HCT116 (cell line): ENCODE data around the gene ITGA4.

Experiments used
- CBX3 ChIP-seq: IDR thresholded peaks from 2 replicates; pipeline ENCODE4 v1.6.1; 2012; ENCODE audit warnings: low read depth
- CEBPB ChIP-seq: IDR thresholded peaks from 2 replicates; pipeline ENCODE4 v1.6.1; 2012; ENCODE audit warnings: low read depth
- EGR1 ChIP-seq: IDR thresholded peaks from 2 replicates; pipeline ENCODE4 v1.6.1; 2012; ENCODE audit warnings: low read depth
- ELF1 ChIP-seq: IDR thresholded peaks from 2 replicates; pipeline ENCODE4 v1.6.1; 2012; ENCODE audit warnings: low read depth, borderline replicate concordance
- EZH2 ChIP-seq: fragments of 200-600 bp; sonication (generic); IDR thresholded peaks from 2 replicates; pipeline ENCODE4 v1.6.1; 2017; ENCODE audit warnings: antibody characterized with exemption, mixed run types
- JUND ChIP-seq: IDR thresholded peaks from 2 replicates; pipeline ENCODE4 v1.6.1; 2012
- POLR2A ChIP-seq: IDR thresholded peaks from 2 replicates; pipeline ENCODE4 v1.7.0; 2011; ENCODE audit warnings: borderline replicate concordance; ENCODE audit not compliant: insufficient read depth, insufficient read length; ENCODE audit errors: extremely low read depth
- RAD21 ChIP-seq: IDR thresholded peaks from 2 replicates; pipeline ENCODE4 v1.6.1; 2012; ENCODE audit warnings: low read depth, mild to moderate bottlenecking
- SIN3A ChIP-seq: IDR thresholded peaks from 2 replicates; pipeline ENCODE4 v1.6.1; 2012; ENCODE audit warnings: low read depth
- ZBTB33 ChIP-seq: IDR thresholded peaks from 2 replicates; pipeline ENCODE4 v1.6.1; 2011; ENCODE audit warnings: mild to moderate bottlenecking, low read length, moderate library complexity; ENCODE audit not compliant: insufficient replicate concordance; ENCODE audit errors: extremely low read depth
- ZFX ChIP-seq: fragments of 450-650 bp; IDR thresholded peaks from 2 replicates; pipeline ENCODE4 v1.6.1; 2017
- TF ChIP-seq, protein P1 (sequence below), 3 experiments: fragments of 200-600 bp in 1 of 3; sonication (generic) in 1 of 3; IDR thresholded peaks in 2 of 3; conservative IDR thresholded peaks in 1 of 3; 2 replicates each; pipeline ENCODE4 v1.5.1; 2012 to 2017; ENCODE audit warnings: low read depth in 2 of 3, low read length in 2 of 3, antibody characterized with exemption in 1 of 3, borderline replicate concordance in 1 of 3, control low read depth in 1 of 3, mild to moderate bottlenecking in 1 of 3, mixed read lengths in 1 of 3, mixed run types in 1 of 3, moderate library complexity in 1 of 3; ENCODE audit not compliant: insufficient read depth in 1 of 3
- TF ChIP-seq, protein P2 (sequence below): IDR thresholded peaks from 2 replicates; pipeline ENCODE4 v1.6.1; 2012
- TF ChIP-seq, protein P3 (sequence below): IDR thresholded peaks from 2 replicates; pipeline ENCODE4 v1.6.1; 2012; ENCODE audit warnings: low read depth

DNA sequence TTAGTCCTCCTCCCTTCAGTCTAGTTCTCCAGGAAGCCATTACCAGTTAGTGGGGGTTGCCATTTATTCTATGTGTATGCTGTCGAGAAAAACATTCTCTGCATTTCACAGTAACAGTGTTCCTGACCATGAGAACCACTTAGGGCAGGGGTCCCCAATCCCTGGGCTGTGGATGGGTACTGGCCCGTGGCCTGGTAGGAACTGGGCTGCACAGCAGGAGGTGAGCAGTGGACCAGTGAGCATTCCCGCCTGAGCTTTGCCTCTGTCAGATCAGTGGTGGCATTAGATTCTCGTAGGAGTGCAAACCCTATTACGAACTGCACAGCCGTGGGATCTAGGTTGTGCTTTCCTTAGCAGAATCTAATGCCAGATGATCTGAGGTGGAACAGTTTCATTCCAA lies 15.8 kb downstream of the ITGA4 start:
- TF ChIP-seq, protein P1, sequence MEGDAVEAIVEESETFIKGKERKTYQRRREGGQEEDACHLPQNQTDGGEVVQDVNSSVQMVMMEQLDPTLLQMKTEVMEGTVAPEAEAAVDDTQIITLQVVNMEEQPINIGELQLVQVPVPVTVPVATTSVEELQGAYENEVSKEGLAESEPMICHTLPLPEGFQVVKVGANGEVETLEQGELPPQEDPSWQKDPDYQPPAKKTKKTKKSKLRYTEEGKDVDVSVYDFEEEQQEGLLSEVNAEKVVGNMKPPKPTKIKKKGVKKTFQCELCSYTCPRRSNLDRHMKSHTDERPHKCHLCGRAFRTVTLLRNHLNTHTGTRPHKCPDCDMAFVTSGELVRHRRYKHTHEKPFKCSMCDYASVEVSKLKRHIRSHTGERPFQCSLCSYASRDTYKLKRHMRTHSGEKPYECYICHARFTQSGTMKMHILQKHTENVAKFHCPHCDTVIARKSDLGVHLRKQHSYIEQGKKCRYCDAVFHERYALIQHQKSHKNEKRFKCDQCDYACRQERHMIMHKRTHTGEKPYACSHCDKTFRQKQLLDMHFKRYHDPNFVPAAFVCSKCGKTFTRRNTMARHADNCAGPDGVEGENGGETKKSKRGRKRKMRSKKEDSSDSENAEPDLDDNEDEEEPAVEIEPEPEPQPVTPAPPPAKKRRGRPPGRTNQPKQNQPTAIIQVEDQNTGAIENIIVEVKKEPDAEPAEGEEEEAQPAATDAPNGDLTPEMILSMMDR (IDR thresholded peaks at IDR 0.05 in 2 of 3, conservative IDR thresholded peaks at IDR 0.05 in 1 of 3; ENCODE audit: borderline replicate concordance in 1 of 3, insufficient read depth in 1 of 3, low read depth in 2 of 3, low read length in 2 of 3) = no peak
- TF ChIP-seq EZH2 = no peak
- no peak for TF ChIP-seq ZBTB33
- no peak for TF ChIP-seq RAD21
- no peak for TF ChIP-seq ZFX
- TF ChIP-seq, protein P2, sequence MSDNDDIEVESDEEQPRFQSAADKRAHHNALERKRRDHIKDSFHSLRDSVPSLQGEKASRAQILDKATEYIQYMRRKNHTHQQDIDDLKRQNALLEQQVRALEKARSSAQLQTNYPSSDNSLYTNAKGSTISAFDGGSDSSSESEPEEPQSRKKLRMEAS = no peak
- TF ChIP-seq, protein P3, sequence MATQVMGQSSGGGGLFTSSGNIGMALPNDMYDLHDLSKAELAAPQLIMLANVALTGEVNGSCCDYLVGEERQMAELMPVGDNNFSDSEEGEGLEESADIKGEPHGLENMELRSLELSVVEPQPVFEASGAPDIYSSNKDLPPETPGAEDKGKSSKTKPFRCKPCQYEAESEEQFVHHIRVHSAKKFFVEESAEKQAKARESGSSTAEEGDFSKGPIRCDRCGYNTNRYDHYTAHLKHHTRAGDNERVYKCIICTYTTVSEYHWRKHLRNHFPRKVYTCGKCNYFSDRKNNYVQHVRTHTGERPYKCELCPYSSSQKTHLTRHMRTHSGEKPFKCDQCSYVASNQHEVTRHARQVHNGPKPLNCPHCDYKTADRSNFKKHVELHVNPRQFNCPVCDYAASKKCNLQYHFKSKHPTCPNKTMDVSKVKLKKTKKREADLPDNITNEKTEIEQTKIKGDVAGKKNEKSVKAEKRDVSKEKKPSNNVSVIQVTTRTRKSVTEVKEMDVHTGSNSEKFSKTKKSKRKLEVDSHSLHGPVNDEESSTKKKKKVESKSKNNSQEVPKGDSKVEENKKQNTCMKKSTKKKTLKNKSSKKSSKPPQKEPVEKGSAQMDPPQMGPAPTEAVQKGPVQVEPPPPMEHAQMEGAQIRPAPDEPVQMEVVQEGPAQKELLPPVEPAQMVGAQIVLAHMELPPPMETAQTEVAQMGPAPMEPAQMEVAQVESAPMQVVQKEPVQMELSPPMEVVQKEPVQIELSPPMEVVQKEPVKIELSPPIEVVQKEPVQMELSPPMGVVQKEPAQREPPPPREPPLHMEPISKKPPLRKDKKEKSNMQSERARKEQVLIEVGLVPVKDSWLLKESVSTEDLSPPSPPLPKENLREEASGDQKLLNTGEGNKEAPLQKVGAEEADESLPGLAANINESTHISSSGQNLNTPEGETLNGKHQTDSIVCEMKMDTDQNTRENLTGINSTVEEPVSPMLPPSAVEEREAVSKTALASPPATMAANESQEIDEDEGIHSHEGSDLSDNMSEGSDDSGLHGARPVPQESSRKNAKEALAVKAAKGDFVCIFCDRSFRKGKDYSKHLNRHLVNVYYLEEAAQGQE = no peak
- no peak for TF ChIP-seq CBX3
- TF ChIP-seq EGR1 = no peak
- no peak for TF ChIP-seq POLR2A
- no peak for TF ChIP-seq JUND
- no peak for TF ChIP-seq CEBPB
- TF ChIP-seq ELF1 = no peak
- no peak for TF ChIP-seq SIN3A
